Fibroblast of upper back skin (primary cell): Measurements from ENCODE around the gene GK2.

Experiments
- DNase-seq: peaks from one replicate; pipeline ENCODE4 v3.0.0-alpha.2; 2013

GK2 gene

GRCh38 chr4:79381161-79381560 lies 26.9 kb downstream of the GK2 start:
- no peak for DNase-seq

DNA sequence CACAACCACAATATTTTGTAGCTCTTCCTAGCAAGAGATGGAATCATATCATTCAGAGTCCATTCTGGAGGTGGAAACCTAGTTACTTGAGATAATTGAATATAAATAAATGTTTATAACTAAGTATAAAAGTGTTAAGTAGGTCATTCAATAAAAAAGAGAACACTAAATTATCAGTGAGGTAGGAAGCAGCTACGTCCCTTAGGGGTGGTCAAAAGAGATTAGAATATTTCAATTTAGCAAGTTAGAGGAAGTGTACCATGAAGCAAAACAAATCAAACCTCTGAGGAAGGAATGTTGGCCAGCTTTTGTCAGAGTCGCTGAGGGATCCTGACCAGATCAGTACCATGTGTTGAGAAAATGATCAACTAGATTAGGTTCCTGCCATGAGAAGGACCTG lies 38.0 kb downstream of the GK2 start:
- no peak for DNase-seq

DNA sequence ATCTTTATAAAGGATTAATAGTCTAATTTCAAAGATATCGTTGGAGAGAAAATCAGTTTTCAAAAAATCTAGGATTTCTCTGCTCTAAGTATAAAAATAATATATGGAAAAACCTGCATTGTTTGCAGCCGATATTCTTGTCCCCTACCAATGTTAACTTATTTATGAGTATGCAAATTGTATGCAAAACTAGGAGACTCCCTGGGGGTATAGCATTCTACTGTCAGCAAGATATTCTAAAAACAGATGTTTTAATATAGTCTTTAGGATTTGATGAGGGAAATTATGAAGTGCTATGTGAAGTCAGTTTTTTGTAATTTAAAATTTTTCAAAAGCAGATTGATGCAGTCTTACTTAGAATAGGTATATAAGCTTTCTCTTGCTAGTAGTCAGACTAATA lies 40.9 kb downstream of the GK2 start:
- DNase-seq = no peak

GRCh38 chr4:79366422-79366821 lies 41.6 kb downstream of the GK2 start:
- no peak for DNase-seq

DNA sequence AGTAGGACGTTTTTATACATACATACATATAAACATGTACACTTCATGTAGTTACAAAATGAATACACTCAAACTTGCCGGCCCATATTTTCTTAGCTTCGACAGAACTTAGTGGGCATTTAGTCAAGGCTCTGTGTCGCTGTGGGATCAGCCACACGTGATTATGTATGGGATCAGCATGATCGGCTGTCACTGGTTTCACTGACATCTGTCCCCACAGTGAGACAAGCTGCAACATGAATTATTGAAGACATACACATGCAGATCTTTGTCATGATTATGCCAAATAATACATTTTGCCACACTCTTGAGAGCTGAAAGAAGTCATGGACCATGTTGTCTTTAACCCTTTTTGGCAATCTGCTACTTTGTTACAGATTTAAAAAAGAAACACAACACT lies 44.0 kb downstream of the GK2 start:
- no peak for DNase-seq

GRCh38 chr4:79362626-79363025 lies 45.4 kb downstream of the GK2 start:
- DNase-seq = no peak

- DNase-seq = no peak
Measured at GRCh38 chr4:79360006-79360405, 48.0 kb downstream of the GK2 start.

- no peak for DNase-seq
Measured at GRCh38 chr4:79358438-79358837, 49.6 kb downstream of the GK2 start.

DNA sequence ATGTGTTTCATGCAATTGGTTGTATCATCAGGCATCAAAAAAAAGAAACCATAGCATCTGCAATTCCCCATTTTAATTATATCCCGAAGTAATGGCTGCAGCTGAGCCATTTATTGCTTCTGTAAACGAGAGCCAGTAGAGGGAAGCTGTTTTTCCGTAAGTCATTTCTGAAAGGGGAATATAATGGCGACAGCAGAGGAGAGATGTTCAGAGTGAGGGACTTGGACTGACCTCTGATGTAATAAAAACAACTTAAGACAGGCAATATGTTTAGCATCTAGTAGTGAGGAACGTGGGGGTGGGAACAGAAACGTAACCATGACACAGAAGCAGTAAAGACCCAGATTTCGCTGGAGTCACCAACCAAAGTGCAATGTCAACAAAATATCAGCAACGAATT lies 50.7 kb downstream of the GK2 start:
- DNase-seq = no peak
